Measurements from ENCODE around the gene CCR2.

Gene CCR2

DNA sequence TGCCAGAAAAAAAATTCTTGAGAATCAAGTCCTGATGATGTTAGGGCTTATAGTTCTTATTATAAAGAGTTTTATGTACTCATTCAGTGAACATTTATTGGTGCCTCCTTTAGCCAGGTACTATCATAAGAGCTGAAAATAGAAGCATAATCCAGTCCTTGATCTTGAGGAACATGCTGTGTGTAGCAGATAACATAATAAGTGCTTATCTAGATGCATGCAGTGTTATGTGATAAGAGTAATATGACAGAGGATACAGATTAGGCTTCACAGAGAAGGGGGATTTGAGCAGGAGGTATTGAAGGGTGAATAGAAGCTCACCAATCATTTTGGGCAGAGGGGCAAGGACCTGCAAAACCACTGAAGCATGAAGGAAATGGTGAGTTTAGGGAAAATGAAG is 1.1 kb downstream of the CCR2 start:
- no peak for DNase-seq (ENCODE audit: low read depth in 2 of 2)

DNA sequence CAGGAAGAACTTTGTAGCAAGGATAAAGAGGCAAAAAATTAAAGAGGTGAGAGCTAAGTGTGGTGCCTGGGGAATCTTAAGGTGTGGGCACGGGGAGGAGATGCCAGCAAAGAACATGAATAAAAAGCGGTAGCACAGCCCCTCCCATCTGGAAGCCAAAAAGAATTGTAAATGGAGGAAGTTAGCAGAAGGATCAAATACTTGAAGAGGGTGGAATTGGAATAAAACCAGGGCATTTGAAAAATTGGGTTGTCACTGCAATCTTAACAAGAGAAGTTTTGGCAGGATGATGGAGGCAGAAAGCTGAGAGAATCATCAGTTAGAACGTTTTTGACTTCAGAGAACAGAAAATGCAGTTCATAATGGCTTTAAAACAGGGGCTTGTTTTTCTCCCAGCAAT is 2.4 kb downstream of the CCR2 start:
- no peak for DNase-seq (ENCODE audit: low read depth in 2 of 2)

DNA sequence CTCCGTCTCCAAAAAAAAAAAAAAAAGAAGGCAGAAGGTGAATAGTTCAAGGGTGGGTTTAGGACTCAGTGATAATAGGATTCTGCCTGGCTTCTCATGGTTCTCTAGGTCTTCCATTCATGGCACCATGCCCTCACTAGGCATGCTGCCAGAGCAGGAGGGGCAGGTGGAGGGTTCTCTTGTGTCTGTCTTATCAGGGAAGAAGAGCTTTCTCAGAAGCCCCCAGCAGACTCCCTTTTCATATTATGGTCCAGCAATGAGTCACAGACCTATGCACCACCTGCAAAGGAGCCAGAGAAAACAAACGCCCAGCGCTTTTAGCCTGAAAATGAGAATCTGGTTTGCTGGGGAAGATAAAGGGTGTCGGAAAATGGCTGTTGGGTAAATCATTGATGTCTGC is 3.0 kb downstream of the CCR2 start:
- no peak for DNase-seq (ENCODE audit: low read depth in 2 of 2)

DNA sequence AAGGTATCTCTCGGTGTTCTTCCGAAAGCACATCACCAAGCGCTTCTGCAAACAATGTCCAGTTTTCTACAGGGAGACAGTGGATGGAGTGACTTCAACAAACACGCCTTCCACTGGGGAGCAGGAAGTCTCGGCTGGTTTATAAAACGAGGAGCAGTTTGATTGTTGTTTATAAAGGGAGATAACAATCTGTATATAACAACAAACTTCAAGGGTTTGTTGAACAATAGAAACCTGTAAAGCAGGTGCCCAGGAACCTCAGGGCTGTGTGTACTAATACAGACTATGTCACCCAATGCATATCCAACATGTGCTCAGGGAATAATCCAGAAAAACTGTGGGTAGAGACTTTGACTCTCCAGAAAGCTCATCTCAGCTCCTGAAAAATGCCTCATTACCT is 4.6 kb downstream of the CCR2 start:
- DNase-seq (ENCODE audit: low read depth in 2 of 2): no peak

DNA sequence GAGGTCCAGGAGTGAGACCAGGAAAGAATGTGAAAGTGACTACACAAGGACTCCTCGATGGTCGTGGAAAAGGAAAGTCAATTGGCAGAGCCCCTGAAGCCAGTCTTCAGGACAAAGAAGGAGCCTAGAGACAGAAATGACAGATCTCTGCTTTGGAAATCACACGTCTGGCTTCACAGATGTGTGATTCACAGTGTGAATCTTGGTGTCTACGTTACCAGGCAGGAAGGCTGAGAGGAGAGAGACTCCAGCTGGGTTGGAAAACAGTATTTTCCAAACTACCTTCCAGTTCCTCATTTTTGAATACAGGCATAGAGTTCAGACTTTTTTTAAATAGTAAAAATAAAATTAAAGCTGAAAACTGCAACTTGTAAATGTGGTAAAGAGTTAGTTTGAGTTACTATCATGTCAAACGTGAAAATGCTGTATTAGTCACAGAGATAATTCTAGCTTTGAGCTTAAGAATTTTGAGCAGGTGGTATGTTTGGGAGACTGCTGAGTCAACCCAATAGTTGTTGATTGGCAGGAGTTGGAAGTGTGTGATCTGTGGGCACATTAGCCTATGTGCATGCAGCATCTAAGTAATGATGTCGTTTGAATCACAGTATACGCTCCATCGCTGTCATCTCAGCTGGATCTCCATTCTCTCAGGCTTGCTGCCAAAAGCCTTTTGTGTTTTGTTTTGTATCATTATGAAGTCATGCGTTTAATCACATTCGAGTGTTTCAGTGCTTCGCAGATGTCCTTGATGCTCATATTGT is 6.0 kb downstream of the CCR2 start:
- DNase-seq (ENCODE audit: low read depth in 2 of 2): no peak

DNA sequence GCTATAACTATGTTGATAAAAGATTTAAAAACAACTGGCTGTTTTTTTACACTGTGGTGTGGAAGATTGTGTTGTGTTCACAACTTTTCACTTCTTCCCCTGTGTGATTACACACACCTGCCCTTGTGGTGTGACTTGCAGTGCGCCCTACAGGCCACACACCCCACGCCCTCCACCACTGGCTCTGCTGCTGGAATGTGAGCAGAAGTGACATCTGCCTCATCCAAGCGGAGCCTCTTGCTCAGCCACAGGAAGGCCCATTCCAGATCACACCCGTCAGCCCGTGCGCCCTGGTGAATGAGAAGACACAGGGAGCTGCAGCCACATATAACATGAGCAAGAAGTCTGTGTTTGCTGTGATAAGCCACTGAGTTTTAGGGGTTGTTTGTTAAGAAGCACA is 7.0 kb downstream of the CCR2 start:
- no peak for DNase-seq (ENCODE audit: low read depth in 2 of 2)

DNA sequence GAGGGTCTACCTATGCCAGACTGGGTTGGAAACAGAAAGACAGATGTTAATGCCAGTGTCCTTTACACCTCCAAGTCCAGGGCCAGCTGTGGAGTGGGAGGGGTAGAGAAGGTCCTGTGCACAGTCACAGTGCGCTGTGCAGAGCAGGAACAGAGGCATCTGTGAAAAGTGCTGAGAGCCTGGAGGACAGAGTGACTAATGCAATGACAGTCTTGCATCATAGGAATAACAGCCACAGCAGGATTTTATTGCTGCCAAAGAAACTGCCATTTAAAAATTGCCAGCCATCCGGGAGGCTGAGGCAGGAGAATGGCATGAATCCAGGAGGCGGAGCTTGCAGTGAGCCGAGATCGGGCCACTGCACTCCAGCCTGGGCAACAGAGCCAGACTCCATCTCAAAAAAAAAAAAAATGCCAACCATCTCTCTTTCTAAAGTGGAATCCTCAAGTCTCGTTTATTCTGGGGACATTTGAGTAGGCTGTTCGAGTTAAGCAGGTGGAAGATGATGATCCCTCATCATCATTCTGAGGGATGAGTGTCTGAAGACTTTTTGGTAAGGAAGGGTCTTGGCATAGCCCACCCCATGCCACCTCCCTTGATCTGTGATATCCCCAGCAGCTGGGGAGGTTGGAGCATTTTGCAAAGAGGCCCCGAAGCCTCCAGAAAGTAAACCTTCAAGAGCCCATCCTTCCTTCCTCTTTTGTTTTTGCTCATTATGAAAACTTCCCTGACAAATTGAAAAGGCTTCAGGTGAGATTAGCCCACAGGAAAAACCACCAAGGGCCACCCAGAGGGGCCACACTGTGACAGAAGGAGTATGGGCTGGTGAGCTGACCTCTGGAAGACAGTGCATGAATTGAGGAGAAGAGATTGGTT is 7.7 kb downstream of the CCR2 start:
- DNase-seq (ENCODE audit: low read depth in 2 of 2): no peak

DNA sequence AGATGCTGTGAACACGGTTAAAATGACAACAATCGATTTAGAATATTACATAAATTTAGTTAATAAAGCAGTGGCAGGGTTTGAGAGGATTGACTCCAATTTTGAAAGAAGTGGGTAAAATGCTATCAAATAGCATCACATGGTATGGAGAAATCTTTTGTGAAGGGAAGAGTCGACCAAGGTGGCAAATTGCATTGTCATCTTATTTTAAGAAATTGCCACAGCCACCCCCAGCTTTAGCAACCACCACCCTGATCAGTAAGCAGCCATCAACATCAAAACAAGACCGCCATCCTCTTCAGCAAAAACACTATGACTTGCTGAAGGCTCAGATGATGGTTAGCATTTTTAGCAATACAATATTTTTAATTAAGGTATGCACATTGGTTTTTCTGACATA is 11.1 kb downstream of the CCR2 start:
- DNase-seq (ENCODE audit: low read depth in 2 of 2): no peak

DNA sequence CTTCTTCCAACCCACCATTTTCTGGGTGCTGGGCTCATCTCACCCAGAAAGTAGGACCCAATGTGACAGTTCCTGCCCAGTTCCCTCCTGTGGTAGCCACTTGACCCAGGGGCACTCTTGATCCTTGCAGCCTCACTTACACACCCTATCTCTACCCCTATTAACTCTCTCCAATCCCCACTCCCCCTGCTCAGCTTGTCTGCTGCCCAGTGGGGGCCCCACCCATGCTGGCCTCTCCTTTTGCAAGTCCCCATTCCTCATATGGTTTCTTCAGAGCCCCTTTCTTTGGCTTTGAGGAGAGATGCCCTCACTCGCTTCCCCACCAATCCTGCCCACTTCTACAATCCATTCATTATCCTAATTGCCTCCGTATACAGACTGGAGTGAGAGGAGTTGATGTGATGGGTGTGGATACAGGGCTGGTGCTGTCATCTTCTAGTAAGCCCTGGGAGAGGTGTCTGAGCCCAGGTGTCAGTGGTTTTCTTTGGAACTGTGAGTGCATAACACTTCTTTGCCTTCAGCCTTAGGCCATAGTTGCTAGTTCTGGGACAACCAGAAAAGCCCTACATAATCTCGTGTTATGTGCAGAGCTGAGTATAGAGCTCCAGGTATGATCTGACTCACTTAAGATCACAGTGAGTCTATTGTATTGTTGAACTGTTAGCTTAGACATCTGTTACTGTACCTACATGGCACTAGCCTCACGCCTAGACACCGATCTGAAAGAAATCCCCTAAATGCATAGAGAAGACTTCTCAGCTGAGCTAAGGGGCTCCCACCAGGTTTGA is 12.0 kb downstream of the CCR2 start:
- DNase-seq (ENCODE audit: low read depth in 2 of 2): no peak

DNA sequence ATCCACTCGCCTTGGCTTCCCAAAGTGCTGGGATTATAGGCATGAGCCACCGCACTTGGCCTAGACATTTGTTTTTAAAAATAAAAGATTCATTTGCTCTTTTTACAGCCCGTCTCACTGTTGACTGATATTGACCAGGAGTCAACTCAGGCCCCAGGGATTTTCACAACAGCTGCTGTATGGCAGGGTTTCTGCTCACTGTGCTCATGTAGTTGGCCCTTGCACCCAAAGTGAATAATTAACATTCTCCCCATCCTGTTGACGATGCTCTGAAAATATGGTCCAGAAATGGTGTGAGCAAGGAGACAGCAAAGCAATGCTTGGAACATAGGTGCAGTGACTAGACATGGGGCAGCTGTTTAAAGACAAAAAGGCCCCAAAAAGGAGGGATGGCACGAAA is 13.9 kb downstream of the CCR2 start:
- no peak for DNase-seq (ENCODE audit: low read depth in 2 of 2)

DNA sequence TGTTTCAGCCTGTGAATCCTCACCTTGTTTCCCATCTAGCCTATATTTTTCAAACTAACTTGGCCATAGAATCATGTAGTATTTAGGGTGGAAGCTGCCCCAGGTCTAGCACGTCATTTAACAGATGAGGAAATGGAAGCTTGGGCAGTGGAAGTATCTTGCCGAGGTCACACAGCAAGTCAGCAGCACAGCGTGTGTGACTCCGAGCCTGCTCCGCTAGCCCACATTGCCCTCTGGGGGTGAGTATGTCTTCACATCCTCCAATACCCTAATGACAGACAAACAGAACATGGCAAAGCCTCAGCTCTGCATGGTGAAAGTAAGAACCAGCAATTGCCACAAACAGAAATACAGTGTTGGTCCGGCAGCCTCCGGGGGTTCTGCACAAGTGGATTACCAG is 14.7 kb downstream of the CCR2 start:
- no peak for DNase-seq (ENCODE audit: low read depth in 2 of 2)

DNA sequence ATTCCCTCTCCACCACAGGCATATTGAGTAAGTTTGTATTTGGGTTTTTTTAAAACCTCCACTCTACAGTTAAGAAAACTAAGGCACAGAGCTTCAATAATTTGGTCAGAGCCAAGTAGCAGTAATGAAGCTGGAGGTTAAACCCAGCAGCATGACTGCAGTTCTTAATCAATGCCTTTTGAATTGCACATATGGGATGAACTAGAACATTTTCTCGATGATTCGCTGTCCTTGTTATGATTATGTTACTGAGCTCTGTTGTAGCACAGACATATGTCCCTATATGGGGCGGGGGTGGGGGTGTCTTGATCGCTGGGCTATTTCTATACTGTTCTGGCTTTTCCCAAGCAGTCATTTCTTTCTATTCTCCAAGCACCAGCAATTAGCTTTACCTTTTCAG is 15.2 kb downstream of the CCR2 start:
- DNase-seq (ENCODE audit: low read depth in 2 of 2): no peak

DNA sequence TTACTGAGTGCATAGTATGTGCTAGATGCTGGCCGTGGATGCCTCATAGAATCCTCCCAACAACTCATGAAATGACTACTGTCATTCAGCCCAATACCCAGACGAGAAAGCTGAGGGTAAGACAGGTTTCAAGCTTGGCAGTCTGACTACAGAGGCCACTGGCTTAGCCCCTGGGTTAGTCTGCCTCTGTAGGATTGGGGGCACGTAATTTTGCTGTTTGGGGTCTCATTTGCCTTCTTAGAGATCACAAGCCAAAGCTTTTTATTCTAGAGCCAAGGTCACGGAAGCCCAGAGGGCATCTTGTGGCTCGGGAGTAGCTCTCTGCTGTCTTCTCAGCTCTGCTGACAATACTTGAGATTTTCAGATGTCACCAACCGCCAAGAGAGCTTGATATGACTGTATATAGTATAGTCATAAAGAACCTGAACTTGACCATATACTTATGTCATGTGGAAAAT is 15.8 kb downstream of the CCR2 start:
- DNase-seq (ENCODE audit: low read depth in 2 of 2): no peak

DNA sequence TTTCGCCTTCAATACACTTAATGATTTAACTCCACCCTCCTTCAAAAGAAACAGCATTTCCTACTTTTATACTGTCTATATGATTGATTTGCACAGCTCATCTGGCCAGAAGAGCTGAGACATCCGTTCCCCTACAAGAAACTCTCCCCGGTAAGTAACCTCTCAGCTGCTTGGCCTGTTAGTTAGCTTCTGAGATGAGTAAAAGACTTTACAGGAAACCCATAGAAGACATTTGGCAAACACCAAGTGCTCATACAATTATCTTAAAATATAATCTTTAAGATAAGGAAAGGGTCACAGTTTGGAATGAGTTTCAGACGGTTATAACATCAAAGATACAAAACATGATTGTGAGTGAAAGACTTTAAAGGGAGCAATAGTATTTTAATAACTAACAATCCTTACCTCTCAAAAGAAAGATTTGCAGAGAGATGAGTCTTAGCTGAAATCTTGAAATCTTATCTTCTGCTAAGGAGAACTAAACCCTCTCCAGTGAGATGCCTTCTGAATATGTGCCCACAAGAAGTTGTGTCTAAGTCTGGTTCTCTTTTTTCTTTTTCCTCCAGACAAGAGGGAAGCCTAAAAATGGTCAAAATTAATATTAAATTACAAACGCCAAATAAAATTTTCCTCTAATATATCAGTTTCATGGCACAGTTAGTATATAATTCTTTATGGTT is 17.1 kb downstream of the CCR2 start, which contains the start of gene CCR5:
Gene CCR5 (plus strand): TSS at position 108 of the 680 bp plus-strand sequence. CDS start 1,957 bp downstream, outside the sequence.
- no peak for DNase-seq (ENCODE audit: low read depth in 2 of 2)

DNA sequence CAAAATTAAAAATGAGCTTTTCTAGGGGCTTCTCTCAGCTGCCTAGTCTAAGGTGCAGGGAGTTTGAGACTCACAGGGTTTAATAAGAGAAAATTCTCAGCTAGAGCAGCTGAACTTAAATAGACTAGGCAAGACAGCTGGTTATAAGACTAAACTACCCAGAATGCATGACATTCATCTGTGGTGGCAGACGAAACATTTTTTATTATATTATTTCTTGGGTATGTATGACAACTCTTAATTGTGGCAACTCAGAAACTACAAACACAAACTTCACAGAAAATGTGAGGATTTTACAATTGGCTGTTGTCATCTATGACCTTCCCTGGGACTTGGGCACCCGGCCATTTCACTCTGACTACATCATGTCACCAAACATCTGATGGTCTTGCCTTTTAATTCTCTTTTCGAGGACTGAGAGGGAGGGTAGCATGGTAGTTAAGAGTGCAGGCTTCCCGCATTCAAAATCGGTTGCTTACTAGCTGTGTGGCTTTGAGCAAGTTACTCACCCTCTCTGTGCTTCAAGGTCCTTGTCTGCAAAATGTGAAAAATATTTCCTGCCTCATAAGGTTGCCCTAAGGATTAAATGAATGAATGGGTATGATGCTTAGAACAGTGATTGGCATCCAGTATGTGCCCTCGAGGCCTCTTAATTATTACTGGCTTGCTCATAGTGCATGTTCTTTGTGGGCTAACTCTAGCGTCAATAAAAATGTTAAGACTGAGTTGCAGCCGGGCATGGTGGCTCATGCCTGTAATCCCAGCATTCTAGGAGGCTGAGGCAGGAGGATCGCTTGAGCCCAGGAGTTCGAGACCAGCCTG is 17.8 kb downstream of the CCR2 start:
- DNase-seq (ENCODE audit: low read depth in 2 of 2): no peak

DNA sequence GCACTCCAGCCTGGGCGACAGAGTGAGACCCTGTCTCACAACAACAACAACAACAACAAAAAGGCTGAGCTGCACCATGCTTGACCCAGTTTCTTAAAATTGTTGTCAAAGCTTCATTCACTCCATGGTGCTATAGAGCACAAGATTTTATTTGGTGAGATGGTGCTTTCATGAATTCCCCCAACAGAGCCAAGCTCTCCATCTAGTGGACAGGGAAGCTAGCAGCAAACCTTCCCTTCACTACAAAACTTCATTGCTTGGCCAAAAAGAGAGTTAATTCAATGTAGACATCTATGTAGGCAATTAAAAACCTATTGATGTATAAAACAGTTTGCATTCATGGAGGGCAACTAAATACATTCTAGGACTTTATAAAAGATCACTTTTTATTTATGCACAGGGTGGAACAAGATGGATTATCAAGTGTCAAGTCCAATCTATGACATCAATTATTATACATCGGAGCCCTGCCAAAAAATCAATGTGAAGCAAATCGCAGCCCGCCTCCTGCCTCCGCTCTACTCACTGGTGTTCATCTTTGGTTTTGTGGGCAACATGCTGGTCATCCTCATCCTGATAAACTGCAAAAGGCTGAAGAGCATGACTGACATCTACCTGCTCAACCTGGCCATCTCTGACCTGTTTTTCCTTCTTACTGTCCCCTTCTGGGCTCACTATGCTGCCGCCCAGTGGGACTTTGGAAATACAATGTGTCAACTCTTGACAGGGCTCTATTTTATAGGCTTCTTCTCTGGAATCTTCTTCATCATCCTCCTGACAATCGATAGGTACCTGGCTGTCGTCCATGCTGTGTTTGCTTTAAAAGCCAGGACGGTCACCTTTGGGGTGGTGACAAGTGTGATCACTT is 18.8 kb downstream of the CCR2 start:
- DNase-seq (ENCODE audit: low read depth in 2 of 2): no peak

DNA sequence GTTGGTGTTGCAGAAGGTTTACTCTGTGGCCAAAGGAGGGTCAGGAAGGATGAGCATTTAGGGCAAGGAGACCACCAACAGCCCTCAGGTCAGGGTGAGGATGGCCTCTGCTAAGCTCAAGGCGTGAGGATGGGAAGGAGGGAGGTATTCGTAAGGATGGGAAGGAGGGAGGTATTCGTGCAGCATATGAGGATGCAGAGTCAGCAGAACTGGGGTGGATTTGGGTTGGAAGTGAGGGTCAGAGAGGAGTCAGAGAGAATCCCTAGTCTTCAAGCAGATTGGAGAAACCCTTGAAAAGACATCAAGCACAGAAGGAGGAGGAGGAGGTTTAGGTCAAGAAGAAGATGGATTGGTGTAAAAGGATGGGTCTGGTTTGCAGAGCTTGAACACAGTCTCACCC is 20.8 kb downstream of the CCR2 start:
- no peak for DNase-seq (ENCODE audit: low read depth in 2 of 2)

DNA sequence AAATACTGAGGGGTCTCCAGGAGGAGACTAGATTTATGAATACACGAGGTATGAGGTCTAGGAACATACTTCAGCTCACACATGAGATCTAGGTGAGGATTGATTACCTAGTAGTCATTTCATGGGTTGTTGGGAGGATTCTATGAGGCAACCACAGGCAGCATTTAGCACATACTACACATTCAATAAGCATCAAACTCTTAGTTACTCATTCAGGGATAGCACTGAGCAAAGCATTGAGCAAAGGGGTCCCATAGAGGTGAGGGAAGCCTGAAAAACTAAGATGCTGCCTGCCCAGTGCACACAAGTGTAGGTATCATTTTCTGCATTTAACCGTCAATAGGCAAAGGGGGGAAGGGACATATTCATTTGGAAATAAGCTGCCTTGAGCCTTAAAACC is 21.3 kb downstream of the CCR2 start:
- DNase-seq (ENCODE audit: low read depth in 2 of 2): no peak

DNA sequence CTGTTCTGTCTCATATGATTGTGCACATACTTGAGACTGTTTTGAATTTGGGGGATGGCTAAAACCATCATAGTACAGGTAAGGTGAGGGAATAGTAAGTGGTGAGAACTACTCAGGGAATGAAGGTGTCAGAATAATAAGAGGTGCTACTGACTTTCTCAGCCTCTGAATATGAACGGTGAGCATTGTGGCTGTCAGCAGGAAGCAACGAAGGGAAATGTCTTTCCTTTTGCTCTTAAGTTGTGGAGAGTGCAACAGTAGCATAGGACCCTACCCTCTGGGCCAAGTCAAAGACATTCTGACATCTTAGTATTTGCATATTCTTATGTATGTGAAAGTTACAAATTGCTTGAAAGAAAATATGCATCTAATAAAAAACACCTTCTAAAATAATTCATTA is 21.9 kb downstream of the CCR2 start:
- DNase-seq (ENCODE audit: low read depth in 2 of 2): no peak

DNA sequence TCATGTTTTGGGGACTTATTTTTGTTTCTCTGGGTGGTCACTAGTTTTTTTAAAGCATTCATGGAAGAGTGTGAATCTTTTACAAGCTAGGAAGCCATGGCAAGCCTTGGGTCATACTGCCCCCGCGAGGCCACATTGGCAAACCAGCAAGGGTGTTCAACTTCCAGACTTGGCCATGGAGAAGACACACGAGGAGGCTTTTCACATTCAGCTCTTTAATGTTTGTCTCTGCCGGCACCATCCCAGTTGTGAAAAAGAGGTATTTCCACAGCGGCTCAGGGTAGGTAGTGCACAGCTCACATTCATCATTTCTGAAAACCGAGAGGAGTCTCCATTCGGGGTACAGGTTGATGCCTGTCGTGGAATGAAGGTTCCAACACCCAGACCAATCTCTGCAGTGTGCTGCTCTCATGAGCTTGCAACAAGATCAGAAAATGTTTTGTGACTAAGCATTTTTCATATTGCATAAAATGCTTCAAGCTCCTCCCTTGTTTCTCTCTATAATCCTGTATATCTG is 24.6 kb downstream of the CCR2 start:
- DNase-seq (ENCODE audit: low read depth in 2 of 2): no peak

All from fibroblast of skin of left biceps (primary cell).